Naive thymus-derived CD4-positive, alpha-beta T cell (primary cell): Measurements from ENCODE around the gene STX18. TPM values are rescaled to one million over a fixed set of nuclear protein-coding genes. Genes with fewer than 3 reads are reported as not detected.

Experiments
- ATAC-seq: fragments of 150-1000 bp; cut with Tn5 transposase; 2 replicates; pipeline ENCODE4 v1.10.0; 2021; ENCODE audit warnings: mild to moderate bottlenecking, moderate library complexity
- CTCF ChIA-PET: fragments of 350-600 bp; sonication (Branson Sonifier 250); formaldehyde crosslinking; loops from one replicate; lab custom pipeline; 2021; ENCODE audit warnings: antibody characterized with exemption; lab: Charles Lee
- POLR2A ChIA-PET: fragments of 350-600 bp; sonication (Branson Sonifier 250); formaldehyde crosslinking; loops from one replicate; lab custom pipeline; 2021; ENCODE audit warnings: antibody characterized with exemption, inconsistent platforms; lab: Charles Lee
- DNase-seq, 9 donors: peaks; one replicate each; pipeline versions ENCODE4 v3.0.0 to v3.0.0-alpha.2; 2020 to 2022; ENCODE audit warnings: mixed read lengths in 1 of 9
- H3K27ac ChIP-seq: one replicate; pipeline ENCODE4 v1.7.0; 2013; ENCODE audit warnings: mild to moderate bottlenecking, low read depth, low read length, moderate library complexity
- H3K27me3 ChIP-seq, 2 donors: one replicate each; pipeline ENCODE4 v1.7.0; 2013; ENCODE audit warnings: low read length in 2 of 2, mild to moderate bottlenecking in 2 of 2, moderate library complexity in 2 of 2; ENCODE audit not compliant: control insufficient read depth in 2 of 2, insufficient read depth in 2 of 2
- H3K36me3 ChIP-seq, 3 experiments: 1 replicate in 2 of 3; 2 replicates in 1 of 3; pipeline ENCODE4 v1.7.0; 2013; ENCODE audit warnings: low read length in 3 of 3, mild to moderate bottlenecking in 3 of 3, moderate library complexity in 1 of 3; ENCODE audit not compliant: insufficient read depth in 3 of 3, control insufficient read depth in 2 of 3
- H3K4me1 ChIP-seq, 2 donors: one replicate each; pipeline ENCODE4 v1.7.0; 2013; ENCODE audit warnings: low read length in 2 of 2, mild to moderate bottlenecking in 2 of 2, moderate library complexity in 1 of 2; ENCODE audit not compliant: control insufficient read depth in 2 of 2, insufficient read depth in 2 of 2
- H3K4me3 ChIP-seq: 2 replicates; pipeline ENCODE4 v1.7.0; 2013; ENCODE audit warnings: mild to moderate bottlenecking, low read length
- H3K9me3 ChIP-seq, 3 experiments: 1 replicate in 2 of 3; 2 replicates in 1 of 3; pipeline ENCODE4 v1.7.0; 2013; ENCODE audit warnings: low read length in 3 of 3; ENCODE audit not compliant: control insufficient read depth in 2 of 3
- H3K27ac Mint-ChIP-seq, 9 donors: one replicate each; pipeline ENCODE4 v1.8.0; 2020 to 2022; ENCODE audit warnings: mixed read lengths in 9 of 9, mild to moderate bottlenecking in 8 of 9, moderate library complexity in 5 of 9, inconsistent platforms in 2 of 9
- H3K27me3 Mint-ChIP-seq, 5 donors: one replicate each; pipeline ENCODE4 v1.8.0; 2021 to 2022; ENCODE audit warnings: mixed read lengths in 5 of 5, mild to moderate bottlenecking in 1 of 5
- H3K36me3 Mint-ChIP-seq, 5 donors: one replicate each; pipeline ENCODE4 v1.8.0; 2020 to 2022; ENCODE audit warnings: mixed read lengths in 5 of 5, mild to moderate bottlenecking in 3 of 5, inconsistent platforms in 1 of 5
- H3K4me1 Mint-ChIP-seq, 7 donors: one replicate each; pipeline ENCODE4 v1.8.0; 2020 to 2022; ENCODE audit warnings: mixed read lengths in 7 of 7, mild to moderate bottlenecking in 3 of 7, inconsistent platforms in 1 of 7
- H3K4me3 Mint-ChIP-seq, 10 donors: one replicate each; pipeline ENCODE4 v1.8.0; 2020 to 2022; ENCODE audit warnings: mild to moderate bottlenecking in 10 of 10, mixed read lengths in 10 of 10, moderate library complexity in 6 of 10, inconsistent platforms in 2 of 10
- H3K9me3 Mint-ChIP-seq, 11 donors: one replicate each; pipeline ENCODE4 v1.8.0; 2020 to 2022; ENCODE audit warnings: mixed read lengths in 11 of 11, mild to moderate bottlenecking in 4 of 11, inconsistent platforms in 1 of 11, moderate library complexity in 1 of 11
- intact Hi-C, 2 donors: fragments of 100-400 bp; cut with micrococcal nuclease; formaldehyde crosslinking; loops; one replicate each; pipeline ENCODE4 v1.15.1; 2023
- polyA plus RNA-seq, 2 donors: library from polyadenylated mRNA; unstranded; fragments of 300-500 nt; fragmentation: Illumina TruSeq; gene quantifications; one replicate each; pipeline ENCODE4 v1.2.3, GENCODE V29; 2021
- total RNA-seq, 6 experiments: library from RNA in 5 of 6; stranded (reverse) in 5 of 6; gene quantifications; 1 replicate in 5 of 6; 2 replicates in 1 of 6; pipeline ENCODE4 v1.2.3 and lab custom pipeline; 2021 to 2026

The STX18 gene
- total and polyA plus RNA-seq, 7 experiments from 2014 or later: 16.3 to 28.0 (median 22.7) TPM

GRCh38 chr4:4427121-4427870, 114.6 kb downstream of the STX18 start:
- Mint-ChIP-seq H3K27ac (no peak overlapping the region), H3K36me3 (peaks cover 0 to 24% (median 0%) of the 10 kb centered on the region in 5 donors), H3K9me3 (peaks cover 0 to 1% (median 0%) of the 10 kb centered on the region in 11 donors), H3K4me3 (no peak overlapping the region), H3K4me1 (peaks cover 0 to 6% (median 3%) of the 10 kb centered on the region in 7 donors), H3K27me3 (no peaks in the 10 kb centered on the region)
- H3K4me3 ChIP-seq: no peak overlapping the region
- POLR2A ChIA-PET: no interaction called here
- peaks cover 0 to 26% (median 0%) of the 10 kb centered on the region in 3 experiments for H3K36me3 ChIP-seq
- H3K9me3 ChIP-seq: no peaks in the 10 kb centered on the region
- no peak overlapping the region for H3K27ac ChIP-seq
- no peaks in the 10 kb centered on the region for H3K27me3 ChIP-seq
- ATAC-seq (no peak), DNase-seq (no peak)
- intact Hi-C loops: no loop called here
- no peaks in the 10 kb centered on the region for H3K4me1 ChIP-seq
- CTCF ChIA-PET: no interaction called here

GRCh38 chr4:4426511-4427120, 115.2 kb downstream of the STX18 start:
- Mint-ChIP-seq H3K4me3 (no peak overlapping the region), H3K36me3 (peaks cover 0 to 27% (median 0%) of the 10 kb centered on the region in 5 donors), H3K27me3 (no peaks in the 10 kb centered on the region), H3K4me1 (peaks cover 0 to 6% (median 3%) of the 10 kb centered on the region in 7 donors), H3K9me3 (peaks cover 0 to 1% (median 0%) of the 10 kb centered on the region in 11 donors), H3K27ac (peak overlapping the region in 2 of 9 donors; percentile 23 to 66)
- POLR2A ChIA-PET: no interaction called here
- peaks cover 0 to 31% (median 0%) of the 10 kb centered on the region in 3 experiments for H3K36me3 ChIP-seq
- intact Hi-C loops: no loop called here
- H3K27me3 ChIP-seq: no peaks in the 10 kb centered on the region
- CTCF ChIA-PET: no interaction called here
- no peaks in the 10 kb centered on the region for H3K9me3 ChIP-seq
- no peak overlapping the region for H3K27ac ChIP-seq
- ATAC-seq (no peak), DNase-seq (no peak)
- no peak overlapping the region for H3K4me3 ChIP-seq
- no peaks in the 10 kb centered on the region for H3K4me1 ChIP-seq

- CTCF ChIA-PET: interaction anchor here (0.6 kb wide), 1 partner anchor 42 kb away, joined by 3 read pairs; no protein-coding TSS in a partner anchor
- H3K36me3 Mint-ChIP-seq: peaks cover 0 to 33% (median 5%) of the 10 kb centered on the region in 5 donors
- H3K9me3 Mint-ChIP-seq: peaks cover 0 to 1% (median 0%) of the 10 kb centered on the region in 11 donors
- H3K27me3 Mint-ChIP-seq: no peaks in the 10 kb centered on the region
- peak overlapping the region in 2 of 9 donors; percentile 31 to 50 for H3K27ac Mint-ChIP-seq
- no peaks in the 10 kb centered on the region for H3K27me3 ChIP-seq
- peaks cover 0 to 8% (median 3%) of the 10 kb centered on the region in 7 donors for H3K4me1 Mint-ChIP-seq
- POLR2A ChIA-PET: interaction anchor here (1.0 kb wide), 1 partner anchor 174 kb away, joined by 3 read pairs; no protein-coding TSS in a partner anchor
- no peak overlapping the region for H3K27ac ChIP-seq
- H3K4me3 ChIP-seq: no peak overlapping the region
- DNase-seq (peak in 1 of 9 donors; percentile 13), ATAC-seq (no peak)
- intact Hi-C loops: no loop called here
- no peaks in the 10 kb centered on the region for H3K9me3 ChIP-seq
- no peak overlapping the region for H3K4me3 Mint-ChIP-seq
- H3K4me1 ChIP-seq: no peaks in the 10 kb centered on the region
- peaks cover 0 to 39% (median 0%) of the 10 kb centered on the region in 3 experiments for H3K36me3 ChIP-seq
Measured at GRCh38 chr4:4425696-4426095, 116.2 kb downstream of the STX18 start.

- Histone ChIP-seq H3K36me3 (peaks cover 0 to 44% (median 0%) of the 10 kb centered on the region in 3 experiments), H3K9me3 (no peaks in the 10 kb centered on the region), H3K4me3 (no peak overlapping the region), H3K4me1 (no peaks in the 10 kb centered on the region), H3K27ac (no peak overlapping the region), H3K27me3 (no peaks in the 10 kb centered on the region)
- H3K36me3 Mint-ChIP-seq: peaks cover 0 to 35% (median 6%) of the 10 kb centered on the region in 5 donors
- ChIA-PET CTCF (interaction anchor here (0.6 to 0.9 kb wide), 2 partner anchors 41 to 174 kb away, joined by 3 read pairs; no protein-coding TSS in a partner anchor), POLR2A (interaction anchor here (1.0 kb wide), 1 partner anchor 173 kb away, joined by 3 read pairs; no protein-coding TSS in a partner anchor)
- peaks cover 0 to 1% (median 0%) of the 10 kb centered on the region in 11 donors for H3K9me3 Mint-ChIP-seq
- no peak overlapping the region for H3K4me3 Mint-ChIP-seq
- ATAC-seq (no peak), DNase-seq (no peak)
- intact Hi-C loops: no loop called here
- H3K4me1 Mint-ChIP-seq: peaks cover 0 to 5% (median 0%) of the 10 kb centered on the region in 7 donors
- no peaks in the 10 kb centered on the region for H3K27me3 Mint-ChIP-seq
- peak overlapping the region in 1 of 9 donors; percentile 21 for H3K27ac Mint-ChIP-seq
Measured at GRCh38 chr4:4425119-4425690, 116.6 kb downstream of the STX18 start.

GRCh38 chr4:4424499-4425115, 117.2 kb downstream of the STX18 start:
- intact Hi-C loops: no loop called here
- peaks cover 0 to 50% (median 0%) of the 10 kb centered on the region in 3 experiments for H3K36me3 ChIP-seq

More at GRCh38 chr4:4424499-4425115, 117.2 kb downstream of the STX18 start:
- ATAC-seq: no peak
- peaks cover 0 to 1% (median 0%) of the 10 kb centered on the region in 11 donors for H3K9me3 Mint-ChIP-seq
- CTCF ChIA-PET: interaction anchor here (0.9 kb wide), 1 partner anchor 173 kb away, joined by 3 read pairs; no protein-coding TSS in a partner anchor
- Histone ChIP-seq H3K9me3 (no peaks in the 10 kb centered on the region), H3K27me3 (no peaks in the 10 kb centered on the region), H3K4me1 (no peaks in the 10 kb centered on the region), H3K27ac (no peak overlapping the region), H3K4me3 (no peak overlapping the region)
- POLR2A ChIA-PET: no interaction called here
- no peaks in the 10 kb centered on the region for H3K27me3 Mint-ChIP-seq
- H3K27ac Mint-ChIP-seq: peak overlapping the region in 1 of 9 donors; percentile 21
- no peak for DNase-seq
- peaks cover 0 to 40% (median 12%) of the 10 kb centered on the region in 5 donors for H3K36me3 Mint-ChIP-seq
- H3K4me3 Mint-ChIP-seq: no peak overlapping the region
- H3K4me1 Mint-ChIP-seq: peaks cover 0 to 9% (median 4%) of the 10 kb centered on the region in 7 donors
